Measurements from ENCODE around the gene POMGNT2. TPM values are rescaled to one million over a fixed set of nuclear protein-coding genes. Genes with fewer than 3 reads are reported as not detected.

Gene POMGNT2
- total RNA-seq, 1 experiment from 2014 or later: 10.1 TPM

- H3K4me3 ChIP-seq (ENCODE audit: low read depth in 2 of 2, low read length in 2 of 2): no peak overlapping the region
- no peak for DNase-seq (ENCODE audit: low read depth, low spot score)
- CTCF ChIA-PET: no interaction called here
- no peaks in the 10 kb centered on the region for H3K9me3 ChIP-seq (ENCODE audit: control insufficient read depth, insufficient read depth, low read depth, low read length)
- ATAC-seq: no peak
- intact Hi-C loops (cut with micrococcal nuclease; ENCODE audit: unreplicated experiment) (no loop called here), in situ Hi-C loops (cut with HindIII; ENCODE audit: low pct_unique_long_range_greater_than_20kb, low sequenced_read_pairs) (no loop called here)
- H3K4me1 ChIP-seq (ENCODE audit: control insufficient read depth, insufficient read depth, low read length): no peaks in the 10 kb centered on the region
- TF ChIP-seq SIN3A (IDR thresholded peaks at IDR 0.05; ENCODE audit: borderline replicate concordance, insufficient read depth, low read depth, low read length) (no peak), TCF7L2 (IDR thresholded peaks at IDR 0.05; ENCODE audit: low read depth, low read length) (no peak), CTCF (IDR thresholded peaks at IDR 0.05) (no peak), POLR2AphosphoS5 (IDR thresholded peaks at IDR 0.05; ENCODE audit: low read depth, low read length) (no peak)
- TF ChIP-seq, protein P1, sequence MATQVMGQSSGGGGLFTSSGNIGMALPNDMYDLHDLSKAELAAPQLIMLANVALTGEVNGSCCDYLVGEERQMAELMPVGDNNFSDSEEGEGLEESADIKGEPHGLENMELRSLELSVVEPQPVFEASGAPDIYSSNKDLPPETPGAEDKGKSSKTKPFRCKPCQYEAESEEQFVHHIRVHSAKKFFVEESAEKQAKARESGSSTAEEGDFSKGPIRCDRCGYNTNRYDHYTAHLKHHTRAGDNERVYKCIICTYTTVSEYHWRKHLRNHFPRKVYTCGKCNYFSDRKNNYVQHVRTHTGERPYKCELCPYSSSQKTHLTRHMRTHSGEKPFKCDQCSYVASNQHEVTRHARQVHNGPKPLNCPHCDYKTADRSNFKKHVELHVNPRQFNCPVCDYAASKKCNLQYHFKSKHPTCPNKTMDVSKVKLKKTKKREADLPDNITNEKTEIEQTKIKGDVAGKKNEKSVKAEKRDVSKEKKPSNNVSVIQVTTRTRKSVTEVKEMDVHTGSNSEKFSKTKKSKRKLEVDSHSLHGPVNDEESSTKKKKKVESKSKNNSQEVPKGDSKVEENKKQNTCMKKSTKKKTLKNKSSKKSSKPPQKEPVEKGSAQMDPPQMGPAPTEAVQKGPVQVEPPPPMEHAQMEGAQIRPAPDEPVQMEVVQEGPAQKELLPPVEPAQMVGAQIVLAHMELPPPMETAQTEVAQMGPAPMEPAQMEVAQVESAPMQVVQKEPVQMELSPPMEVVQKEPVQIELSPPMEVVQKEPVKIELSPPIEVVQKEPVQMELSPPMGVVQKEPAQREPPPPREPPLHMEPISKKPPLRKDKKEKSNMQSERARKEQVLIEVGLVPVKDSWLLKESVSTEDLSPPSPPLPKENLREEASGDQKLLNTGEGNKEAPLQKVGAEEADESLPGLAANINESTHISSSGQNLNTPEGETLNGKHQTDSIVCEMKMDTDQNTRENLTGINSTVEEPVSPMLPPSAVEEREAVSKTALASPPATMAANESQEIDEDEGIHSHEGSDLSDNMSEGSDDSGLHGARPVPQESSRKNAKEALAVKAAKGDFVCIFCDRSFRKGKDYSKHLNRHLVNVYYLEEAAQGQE (IDR thresholded peaks at IDR 0.05; ENCODE audit: insufficient read depth in 1 of 2, low read depth in 2 of 2, low read length in 1 of 2): no peak
- H3K36me3 ChIP-seq (ENCODE audit: control insufficient read depth, insufficient read depth, low read length): no peaks in the 10 kb centered on the region
- no peaks in the 10 kb centered on the region for H3K27me3 ChIP-seq (ENCODE audit: control insufficient read depth, insufficient read depth, low read length)
- POLR2A ChIA-PET: no interaction called here
- H3K27ac ChIP-seq (ENCODE audit: low read length): no peak overlapping the region
- no TSS peak for BruUV-seq (replicated peaks)
Measured at GRCh38 chr3:43059456-43059855, 46.4 kb downstream of the POMGNT2 start.

- Histone ChIP-seq H3K27me3 (ENCODE audit: control insufficient read depth, insufficient read depth, low read length) (no peaks in the 10 kb centered on the region), H3K4me1 (ENCODE audit: control insufficient read depth, insufficient read depth, low read length) (no peaks in the 10 kb centered on the region), H3K27ac (ENCODE audit: low read length) (no peak overlapping the region), H3K9me3 (ENCODE audit: control insufficient read depth, insufficient read depth, low read depth, low read length) (no peaks in the 10 kb centered on the region), H3K36me3 (ENCODE audit: control insufficient read depth, insufficient read depth, low read length) (no peaks in the 10 kb centered on the region), H3K4me3 (ENCODE audit: low read depth in 2 of 2, low read length in 2 of 2) (no peak overlapping the region)
- BruUV-seq (replicated peaks): no TSS peak
- in situ Hi-C loops (cut with HindIII; ENCODE audit: low pct_unique_long_range_greater_than_20kb, low sequenced_read_pairs) (no loop called here), intact Hi-C loops (cut with micrococcal nuclease; ENCODE audit: unreplicated experiment) (no loop called here)
- ChIA-PET POLR2A (no interaction called here), CTCF (no interaction called here)
- TF ChIP-seq, protein P1 (IDR thresholded peaks at IDR 0.05; ENCODE audit: insufficient read depth in 1 of 2, low read depth in 2 of 2, low read length in 1 of 2): no peak
- TF ChIP-seq TCF7L2 (IDR thresholded peaks at IDR 0.05; ENCODE audit: low read depth, low read length) (no peak), CTCF (IDR thresholded peaks at IDR 0.05) (no peak), SIN3A (IDR thresholded peaks at IDR 0.05; ENCODE audit: borderline replicate concordance, insufficient read depth, low read depth, low read length) (no peak)
- no peak for ATAC-seq
- DNase-seq (ENCODE audit: low read depth, low spot score): no peak
Measured at GRCh38 chr3:43055806-43056770, 49.8 kb downstream of the POMGNT2 start.

Measured in Panc1 (cell line).